A549 (cell line): ENCODE measurements around the gene CAT. TPM values are rescaled to one million over a fixed set of nuclear protein-coding genes. Genes with fewer than 3 reads are reported as not detected.
A peak's percentile ranks its signal among the peaks of the same experiment; 100 is the strongest.

ENCODE experiments used
- ATAC-seq, 2 experiments: fragments of 200-7000 bp in 1 of 2; fragments of >200 bp in 1 of 2; cut with Nextera tagmentation in 1 of 2; cut with Tn5 transposase in 1 of 2; 3 replicates each; pipeline versions ENCODE4 v1.8.0 to v1.9.1; 2018 to 2020; ENCODE audit warnings: mild to moderate bottlenecking in 1 of 2, moderate library complexity in 1 of 2
- CTCF ChIA-PET: fragments of 300-600 bp; sonication (Branson Sonifier 250); formaldehyde crosslinking; extraction: SDS; loops from one replicate; lab custom pipeline; 2021; ENCODE audit warnings: antibody characterized with exemption, inconsistent platforms; lab: Yijun Ruan, JAX
- POLR2A ChIA-PET: fragments of 350-600 bp; formaldehyde crosslinking; extraction: SDS; loops from one replicate; lab custom pipeline; 2021; ENCODE audit warnings: antibody characterized with exemption, inconsistent platforms; lab: Yijun Ruan, JAX
- DNase-seq, 2 experiments: peaks; one replicate each; pipeline versions ENCODE4 v3.0.0 to v3.0.0-alpha.2; 2011 to 2016; ENCODE audit warnings: low read depth in 1 of 2, low spot score in 1 of 2
- FAIRE-seq: peaks from 2 replicates; lab custom pipeline; 2011; peaks lifted over from hg19 to GRCh38; lab: Jason Lieb, UNC
- H3K27ac ChIP-seq, 2 experiments: fragments of >200 bp; sonication (Bioruptor Twin); formaldehyde crosslinking; 3 replicates each; pipeline ENCODE4 v1.5.1; 2016 to 2017
- H3K4me1 ChIP-seq: fragments of >200 bp; sonication (Bioruptor Twin); formaldehyde crosslinking; 3 replicates; pipeline ENCODE4 v1.6.1; 2016
- H3K4me2 ChIP-seq: fragments of >200 bp; sonication (Bioruptor Twin); formaldehyde crosslinking; 3 replicates; pipeline ENCODE4 v1.6.1; 2016
- H3K4me3 ChIP-seq: fragments of >200 bp; sonication (Bioruptor Twin); formaldehyde crosslinking; 3 replicates; pipeline ENCODE4 v1.5.1; 2016
- H3K9me3 ChIP-seq: fragments of >200 bp; sonication (Bioruptor Twin); formaldehyde crosslinking; 3 replicates; pipeline ENCODE4 v1.6.1; 2016
- CBX8 ChIP-seq: fragments of 200-600 bp; sonication (generic); IDR thresholded peaks from 2 replicates; pipeline ENCODE4 v1.6.1; 2016
- CEBPB ChIP-seq, 2 experiments: fragments of >200 bp in 1 of 2; sonication (Bioruptor Twin) in 1 of 2; formaldehyde crosslinking in 1 of 2; IDR thresholded peaks; 2 replicates each; pipeline ENCODE4 v1.6.1; 2012 to 2016
- EHF ChIP-seq: fragments of 250-450 bp; sonication (Bioruptor Pico); IDR thresholded peaks from 2 replicates; pipeline ENCODE4 v1.5.0; 2020; ENCODE audit warnings: mild to moderate bottlenecking
- ESRRA ChIP-seq: fragments of 150-350 bp; IDR thresholded peaks from 2 replicates; pipeline ENCODE4 v1.6.1; 2014; ENCODE audit warnings: mild to moderate bottlenecking, low read length, borderline replicate concordance
- FOSL2 ChIP-seq, 2 experiments: fragments of 450-650 bp in 1 of 2; fragments of >200 bp in 1 of 2; sonication (Bioruptor Twin) in 1 of 2; formaldehyde crosslinking; IDR thresholded peaks; 2 replicates each; pipeline versions ENCODE4 v1.5.0 to v1.6.1; 2016 to 2020; ENCODE audit warnings: mild to moderate bottlenecking in 1 of 2, moderate library complexity in 1 of 2
- GATA3 ChIP-seq: IDR thresholded peaks from 2 replicates; pipeline ENCODE4 v1.6.1; 2012; ENCODE audit warnings: borderline replicate concordance
- HDAC2 ChIP-seq: fragments of 200-600 bp; sonication (generic); IDR thresholded peaks from 2 replicates; pipeline ENCODE4 v1.6.1; 2016
- HOXA7 ChIP-seq: fragments of 250-450 bp; sonication (Bioruptor Pico); IDR thresholded peaks from 2 replicates; pipeline ENCODE4 v1.5.0; 2020; ENCODE audit warnings: mild to moderate bottlenecking, moderate library complexity
- JUN ChIP-seq, 2 experiments: fragments of >200 bp; sonication (Bioruptor Twin); formaldehyde crosslinking; IDR thresholded peaks; 2 replicates in 1 of 2; 3 replicates in 1 of 2; pipeline ENCODE4 v1.6.1; 2016 to 2017
- MAFK ChIP-seq: fragments of 450-650 bp; IDR thresholded peaks from 2 replicates; pipeline ENCODE4 v1.6.1; 2014; ENCODE audit not compliant: partially characterized antibody
- MAX ChIP-seq: IDR thresholded peaks from 2 replicates; pipeline ENCODE4 v1.6.1; 2012
- MYC ChIP-seq: IDR thresholded peaks from 2 replicates; pipeline ENCODE4 v1.6.1; 2012; ENCODE audit warnings: mild to moderate bottlenecking, inconsistent platforms, low read length, improper control_type of control experiment, borderline replicate concordance
- NFE2L2 ChIP-seq: fragments of 150-350 bp; conservative IDR thresholded peaks from 2 replicates; pipeline ENCODE4 v1.6.1; 2014; ENCODE audit warnings: low read length
- SMC3 ChIP-seq: fragments of >200 bp; sonication (Bioruptor Twin); formaldehyde crosslinking; IDR thresholded peaks from 3 replicates; pipeline ENCODE4 v1.6.1; 2018; ENCODE audit warnings: inconsistent platforms
- ZC3H11A ChIP-seq: fragments of 450-650 bp; IDR thresholded peaks from 2 replicates; pipeline ENCODE4 v1.6.1; 2014; ENCODE audit warnings: antibody characterized with exemption, mild to moderate bottlenecking
- ZNF302 ChIP-seq: fragments of 250-450 bp; sonication (Bioruptor Pico); IDR thresholded peaks from 2 replicates; pipeline ENCODE4 v1.9.0; 2021; ENCODE audit warnings: inconsistent platforms, mild to moderate bottlenecking, moderate library complexity
- WGBS: methylation state at CpG from one replicate; pipeline ENCODE4 v1.1.6; 2017; ENCODE audit errors: missing lambda C conversion rate; 5-methylcytosine and 5-hydroxymethylcytosine counted together
- polyA plus RNA-seq, 4 experiments: library from polyadenylated mRNA; depleted of rRNA in 3 of 4; stranded (reverse); fragments of >200 nt; fragmentation: RNase III in 1 of 4; extraction: RNeasy Plus Mini Kit Qiagen cat#74134 plus additional on column Dnase treatment in 1 of 4; gene quantifications; 2 replicates in 3 of 4; 3 replicates in 1 of 4; pipeline ENCODE4 v1.2.3, GENCODE V29; 2011 to 2017
- TF ChIP-seq, protein P1 (sequence below): fragments of >200 bp; sonication (Bioruptor Twin); formaldehyde crosslinking; IDR thresholded peaks from 3 replicates; pipeline ENCODE4 v1.5.1; 2016
- TF ChIP-seq, protein P2 (sequence below): fragments of 150-350 bp; IDR thresholded peaks from 2 replicates; pipeline ENCODE4 v1.6.1; 2014; ENCODE audit warnings: low read depth, mild to moderate bottlenecking, low read length
- TF ChIP-seq, protein P3 (sequence below): fragments of 250-450 bp; sonication (Bioruptor Pico); IDR thresholded peaks from 2 replicates; pipeline ENCODE4 v1.5.0; 2020; ENCODE audit warnings: low read depth, mild to moderate bottlenecking, moderate library complexity
- TF ChIP-seq, protein P4 (sequence below): fragments of >200 bp; sonication (Bioruptor Twin); formaldehyde crosslinking; IDR thresholded peaks from 3 replicates; pipeline ENCODE4 v1.6.1; 2016
- TF ChIP-seq, protein P5 (sequence below): IDR thresholded peaks from 2 replicates; pipeline ENCODE4 v1.6.1; 2012

The CAT gene
- polyA plus RNA-seq, 2 of the 4 experiments (the other 2 are of a cell fraction): 51.2 to 74.2 TPM

- CTCF ChIA-PET: interaction anchor here (1.4 to 9.8 kb wide), 2 partner anchors 12 to 140 kb away, joined by 4 to 64 read pairs; no protein-coding TSS in a partner anchor
- no peak for FAIRE-seq
- WGBS: 74% methylated on average over 5 of the region's 5 CpGs
Measured at GRCh38 chr11:34505874-34506273, 67.1 kb downstream of the CAT start.

GRCh38 chr11:34507156-34507555 is 68.4 kb downstream of the CAT start:
- ATAC-seq (no peak), DNase-seq (no peak), FAIRE-seq (no peak)
- ChIA-PET POLR2A (no interaction called here), CTCF (interaction anchor here (9.8 kb wide), 1 partner anchor 13 kb away, joined by 64 read pairs; no protein-coding TSS in a partner anchor)
- Histone ChIP-seq H3K4me1 (peaks cover 8% of the 10 kb centered on the region), H3K9me3 (no peaks in the 10 kb centered on the region), H3K4me3 (no peak overlapping the region), H3K27ac (0 out of 6 replicates have a peak overlapping the region, but pooled peaks of 1 of the 2 experiments have one; percentile 3), H3K4me2 (no peak overlapping the region)
- TF ChIP-seq FOSL2 (IDR thresholded peaks at IDR 0.05) (no peak), FOSL2 (CRISPR knock-in tag; IDR thresholded peaks at IDR 0.05) (no peak), SMC3 (no peak), ESRRA (no peak), MAFK (no peak), MAX (no peak), JUN (IDR thresholded peaks at IDR 0.05) (no peak), ZNF302 (CRISPR knock-in tag) (no peak), ZC3H11A (no peak), GATA3 (no peak), HOXA7 (CRISPR knock-in tag) (no peak), NFE2L2 (no peak), EHF (CRISPR knock-in tag) (no peak), CBX8 (no peak), HDAC2 (no peak), MYC (no peak)
- TF ChIP-seq, protein P1, sequence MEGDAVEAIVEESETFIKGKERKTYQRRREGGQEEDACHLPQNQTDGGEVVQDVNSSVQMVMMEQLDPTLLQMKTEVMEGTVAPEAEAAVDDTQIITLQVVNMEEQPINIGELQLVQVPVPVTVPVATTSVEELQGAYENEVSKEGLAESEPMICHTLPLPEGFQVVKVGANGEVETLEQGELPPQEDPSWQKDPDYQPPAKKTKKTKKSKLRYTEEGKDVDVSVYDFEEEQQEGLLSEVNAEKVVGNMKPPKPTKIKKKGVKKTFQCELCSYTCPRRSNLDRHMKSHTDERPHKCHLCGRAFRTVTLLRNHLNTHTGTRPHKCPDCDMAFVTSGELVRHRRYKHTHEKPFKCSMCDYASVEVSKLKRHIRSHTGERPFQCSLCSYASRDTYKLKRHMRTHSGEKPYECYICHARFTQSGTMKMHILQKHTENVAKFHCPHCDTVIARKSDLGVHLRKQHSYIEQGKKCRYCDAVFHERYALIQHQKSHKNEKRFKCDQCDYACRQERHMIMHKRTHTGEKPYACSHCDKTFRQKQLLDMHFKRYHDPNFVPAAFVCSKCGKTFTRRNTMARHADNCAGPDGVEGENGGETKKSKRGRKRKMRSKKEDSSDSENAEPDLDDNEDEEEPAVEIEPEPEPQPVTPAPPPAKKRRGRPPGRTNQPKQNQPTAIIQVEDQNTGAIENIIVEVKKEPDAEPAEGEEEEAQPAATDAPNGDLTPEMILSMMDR: no peak
- TF ChIP-seq, protein P2, sequence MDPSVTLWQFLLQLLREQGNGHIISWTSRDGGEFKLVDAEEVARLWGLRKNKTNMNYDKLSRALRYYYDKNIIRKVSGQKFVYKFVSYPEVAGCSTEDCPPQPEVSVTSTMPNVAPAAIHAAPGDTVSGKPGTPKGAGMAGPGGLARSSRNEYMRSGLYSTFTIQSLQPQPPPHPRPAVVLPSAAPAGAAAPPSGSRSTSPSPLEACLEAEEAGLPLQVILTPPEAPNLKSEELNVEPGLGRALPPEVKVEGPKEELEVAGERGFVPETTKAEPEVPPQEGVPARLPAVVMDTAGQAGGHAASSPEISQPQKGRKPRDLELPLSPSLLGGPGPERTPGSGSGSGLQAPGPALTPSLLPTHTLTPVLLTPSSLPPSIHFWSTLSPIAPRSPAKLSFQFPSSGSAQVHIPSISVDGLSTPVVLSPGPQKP: no peak
- TF ChIP-seq, protein P3, sequence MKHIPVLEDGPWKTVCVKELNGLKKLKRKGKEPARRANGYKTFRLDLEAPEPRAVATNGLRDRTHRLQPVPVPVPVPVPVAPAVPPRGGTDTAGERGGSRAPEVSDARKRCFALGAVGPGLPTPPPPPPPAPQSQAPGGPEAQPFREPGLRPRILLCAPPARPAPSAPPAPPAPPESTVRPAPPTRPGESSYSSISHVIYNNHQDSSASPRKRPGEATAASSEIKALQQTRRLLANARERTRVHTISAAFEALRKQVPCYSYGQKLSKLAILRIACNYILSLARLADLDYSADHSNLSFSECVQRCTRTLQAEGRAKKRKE (CRISPR knock-in tag): no peak
- TF ChIP-seq, protein P4, sequence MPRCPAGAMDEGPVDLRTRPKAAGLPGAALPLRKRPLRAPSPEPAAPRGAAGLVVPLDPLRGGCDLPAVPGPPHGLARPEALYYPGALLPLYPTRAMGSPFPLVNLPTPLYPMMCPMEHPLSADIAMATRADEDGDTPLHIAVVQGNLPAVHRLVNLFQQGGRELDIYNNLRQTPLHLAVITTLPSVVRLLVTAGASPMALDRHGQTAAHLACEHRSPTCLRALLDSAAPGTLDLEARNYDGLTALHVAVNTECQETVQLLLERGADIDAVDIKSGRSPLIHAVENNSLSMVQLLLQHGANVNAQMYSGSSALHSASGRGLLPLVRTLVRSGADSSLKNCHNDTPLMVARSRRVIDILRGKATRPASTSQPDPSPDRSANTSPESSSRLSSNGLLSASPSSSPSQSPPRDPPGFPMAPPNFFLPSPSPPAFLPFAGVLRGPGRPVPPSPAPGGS: no peak
- 80% methylated on average over 6 of the region's 6 CpGs for WGBS

More at GRCh38 chr11:34505874-34506273, 67.1 kb downstream of the CAT start:
- Histone ChIP-seq H3K27ac (no peak overlapping the region), H3K4me1 (peaks cover 19% of the 10 kb centered on the region), H3K4me3 (no peak overlapping the region), H3K4me2 (no peak overlapping the region), H3K9me3 (no peaks in the 10 kb centered on the region)
- POLR2A ChIA-PET: no interaction called here
- DNase-seq: no peak
- no peak for ATAC-seq
- TF ChIP-seq, protein P5, sequence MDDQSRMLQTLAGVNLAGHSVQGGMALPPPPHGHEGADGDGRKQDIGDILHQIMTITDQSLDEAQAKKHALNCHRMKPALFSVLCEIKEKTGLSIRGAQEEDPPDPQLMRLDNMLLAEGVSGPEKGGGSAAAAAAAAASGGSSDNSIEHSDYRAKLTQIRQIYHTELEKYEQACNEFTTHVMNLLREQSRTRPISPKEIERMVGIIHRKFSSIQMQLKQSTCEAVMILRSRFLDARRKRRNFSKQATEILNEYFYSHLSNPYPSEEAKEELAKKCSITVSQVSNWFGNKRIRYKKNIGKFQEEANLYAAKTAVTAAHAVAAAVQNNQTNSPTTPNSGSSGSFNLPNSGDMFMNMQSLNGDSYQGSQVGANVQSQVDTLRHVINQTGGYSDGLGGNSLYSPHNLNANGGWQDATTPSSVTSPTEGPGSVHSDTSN: no peak
- TF ChIP-seq CEBPB (IDR thresholded peaks at IDR 0.05): peak in 1 of 2 experiments; percentile 41; a peak in 2 of 4 replicates
